ENCODE data around the gene CD79B.

GRCh38 chr17:63955791-63956190, 23.7 kb upstream of the CD79B start:
- TF ChIP-seq CTCF (IDR thresholded peaks at IDR 0.05) (no peak), POLR2A (IDR thresholded peaks at IDR 0.05) (no peak)

Measured in heart left ventricle (tissue), 13 donors.